Transverse colon (tissue), 3 donors: Measurements from ENCODE around the gene PODN.

Source experiments
- EP300 ChIP-seq: sonication (generic); formaldehyde crosslinking; IDR thresholded peaks from one replicate; pipeline ENCODE4 v1.6.1; 2017; ENCODE audit warnings: antibody characterized with exemption, low read depth
- POLR2A ChIP-seq: fragments of 450-650 bp; IDR thresholded peaks from one replicate; pipeline ENCODE4 v1.6.1; 2016; ENCODE audit warnings: antibody characterized with exemption, mild to moderate bottlenecking, moderate library complexity
- TF ChIP-seq, protein P1 (sequence below), 5 experiments: fragments of 200-600 bp in 3 of 5; fragments of 450-650 bp in 2 of 5; sonication (generic) in 3 of 5; IDR thresholded peaks; 1 replicate in 2 of 5; 2 replicates in 3 of 5; pipeline ENCODE4 v1.5.1; 2016 to 2017; ENCODE audit warnings: antibody characterized with exemption in 5 of 5, inconsistent platforms in 3 of 5, mild to moderate bottlenecking in 2 of 5, moderate library complexity in 1 of 5

DNA sequence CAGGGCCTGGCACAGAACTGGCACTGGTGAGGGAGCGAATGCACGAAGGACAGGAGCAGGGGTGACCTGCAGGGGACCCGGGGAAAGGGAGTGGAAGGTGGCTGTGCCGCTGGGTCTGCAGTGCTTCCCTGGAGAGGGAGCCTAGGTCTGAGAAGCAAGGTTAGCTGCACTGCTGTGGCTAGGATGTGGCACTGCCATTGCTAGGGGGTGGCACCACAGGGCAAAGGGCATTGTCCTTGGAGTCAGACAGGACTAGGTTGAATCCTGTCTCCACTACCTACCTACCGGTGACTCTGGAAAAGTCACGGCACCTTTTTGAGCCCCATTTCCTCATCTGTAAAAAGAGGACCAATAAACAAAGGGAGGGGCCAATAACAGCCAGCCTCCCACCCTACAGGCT, 52.1 kb downstream of the PODN start:
- TF ChIP-seq, protein P1, sequence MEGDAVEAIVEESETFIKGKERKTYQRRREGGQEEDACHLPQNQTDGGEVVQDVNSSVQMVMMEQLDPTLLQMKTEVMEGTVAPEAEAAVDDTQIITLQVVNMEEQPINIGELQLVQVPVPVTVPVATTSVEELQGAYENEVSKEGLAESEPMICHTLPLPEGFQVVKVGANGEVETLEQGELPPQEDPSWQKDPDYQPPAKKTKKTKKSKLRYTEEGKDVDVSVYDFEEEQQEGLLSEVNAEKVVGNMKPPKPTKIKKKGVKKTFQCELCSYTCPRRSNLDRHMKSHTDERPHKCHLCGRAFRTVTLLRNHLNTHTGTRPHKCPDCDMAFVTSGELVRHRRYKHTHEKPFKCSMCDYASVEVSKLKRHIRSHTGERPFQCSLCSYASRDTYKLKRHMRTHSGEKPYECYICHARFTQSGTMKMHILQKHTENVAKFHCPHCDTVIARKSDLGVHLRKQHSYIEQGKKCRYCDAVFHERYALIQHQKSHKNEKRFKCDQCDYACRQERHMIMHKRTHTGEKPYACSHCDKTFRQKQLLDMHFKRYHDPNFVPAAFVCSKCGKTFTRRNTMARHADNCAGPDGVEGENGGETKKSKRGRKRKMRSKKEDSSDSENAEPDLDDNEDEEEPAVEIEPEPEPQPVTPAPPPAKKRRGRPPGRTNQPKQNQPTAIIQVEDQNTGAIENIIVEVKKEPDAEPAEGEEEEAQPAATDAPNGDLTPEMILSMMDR (IDR thresholded peaks at IDR 0.05): no peak
- TF ChIP-seq POLR2A (no peak), EP300 (no peak)
